ELR (cell line): ENCODE data around the gene NWD2.
"Not testable (repeated sequence)": the region's sequence is repeated elsewhere in the genome, so short reads cannot be mapped to it uniquely, and the experiment has no call there.

Experiments
- DNase-seq: peaks from one replicate; pipeline ENCODE4 v3.0.0-alpha.2; 2015; ENCODE audit warnings: low read depth

Gene NWD2

GRCh38 chr4:37467223-37467622 is 222.7 kb downstream of the NWD2 start:
- DNase-seq, result no peak

GRCh38 chr4:37467824-37468223 is 223.3 kb downstream of the NWD2 start:
- no peak for DNase-seq

DNA sequence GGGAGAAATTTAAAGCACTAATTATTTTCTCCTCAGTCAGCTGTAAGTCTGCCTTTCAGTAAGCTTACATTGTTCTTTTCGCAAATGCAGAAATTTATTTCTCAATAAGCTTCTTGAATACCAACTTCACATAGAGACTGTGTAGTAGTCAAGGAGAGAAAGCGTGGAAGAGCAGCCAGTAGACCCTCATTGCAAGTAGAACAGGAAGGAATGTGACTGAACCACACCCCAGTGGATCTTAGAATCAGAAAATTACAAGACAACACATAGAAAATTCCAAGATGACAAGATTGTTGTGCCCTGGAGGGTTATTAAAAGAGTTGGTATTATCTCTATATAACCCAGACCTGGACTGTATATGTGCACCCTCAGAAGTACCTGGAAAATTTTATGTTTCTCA is 224.7 kb downstream of the NWD2 start:
- DNase-seq, result no peak

DNA sequence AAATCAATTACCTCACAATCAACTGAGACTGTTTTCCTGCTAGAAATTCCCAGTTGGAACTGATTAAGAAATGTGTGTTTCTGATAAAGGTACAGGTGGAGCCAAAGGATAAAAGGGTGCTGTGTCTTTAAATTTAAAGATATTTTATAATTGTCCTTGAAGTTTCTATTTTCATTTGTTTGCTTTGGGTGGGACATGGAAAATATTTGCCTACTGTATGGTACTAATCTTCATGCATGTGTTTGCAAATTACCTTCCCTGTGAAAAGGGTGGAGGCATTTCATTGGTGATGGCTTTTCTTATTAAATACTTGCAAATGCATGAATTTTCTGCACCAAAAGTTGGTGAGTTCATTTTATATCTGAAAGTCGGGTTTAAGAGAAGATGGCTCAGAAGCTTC is 225.7 kb downstream of the NWD2 start:
- no peak for DNase-seq

DNA sequence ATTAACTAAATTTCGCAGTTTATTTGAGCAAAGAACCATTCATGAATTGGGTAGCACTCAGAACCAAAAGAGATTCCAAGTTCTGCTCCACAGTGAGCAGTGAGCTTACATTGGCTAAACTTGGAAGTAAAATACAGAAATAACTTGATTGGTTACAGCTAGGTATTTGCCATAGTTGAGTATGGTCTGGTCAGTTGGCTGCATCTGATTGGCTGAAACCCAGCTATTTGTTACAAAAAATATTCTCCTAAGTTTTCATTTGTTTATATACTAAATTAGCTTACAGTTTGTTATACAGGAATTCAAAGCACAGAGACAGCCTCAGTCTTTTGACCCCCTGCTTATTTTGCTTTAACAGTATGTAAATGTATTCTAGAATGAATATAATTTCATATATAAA is 226.6 kb downstream of the NWD2 start:
- no peak for DNase-seq

- DNase-seq, result peak; percentile 11
Measured at GRCh38 chr4:37471971-37472370, 227.4 kb downstream of the NWD2 start.

DNA sequence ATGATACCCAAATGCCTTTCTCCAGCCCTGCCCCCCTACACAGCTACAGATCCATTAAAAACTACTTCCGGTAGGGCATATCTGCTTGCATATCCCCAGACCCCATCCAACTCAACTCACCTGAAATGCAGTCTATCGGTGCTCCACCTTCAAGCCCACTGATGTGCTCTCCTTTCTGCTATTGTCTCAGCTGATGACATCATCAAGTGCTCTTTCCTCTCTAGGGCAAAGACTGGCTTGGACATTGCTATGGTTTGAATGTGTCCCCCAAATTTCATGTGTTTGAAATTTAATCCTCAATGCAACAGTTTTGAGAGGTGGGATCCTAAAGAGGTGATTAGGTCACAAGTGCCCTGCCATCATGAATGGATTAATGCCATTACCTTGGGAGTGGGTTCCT is 229.3 kb downstream of the NWD2 start:
- no peak for DNase-seq

DNA sequence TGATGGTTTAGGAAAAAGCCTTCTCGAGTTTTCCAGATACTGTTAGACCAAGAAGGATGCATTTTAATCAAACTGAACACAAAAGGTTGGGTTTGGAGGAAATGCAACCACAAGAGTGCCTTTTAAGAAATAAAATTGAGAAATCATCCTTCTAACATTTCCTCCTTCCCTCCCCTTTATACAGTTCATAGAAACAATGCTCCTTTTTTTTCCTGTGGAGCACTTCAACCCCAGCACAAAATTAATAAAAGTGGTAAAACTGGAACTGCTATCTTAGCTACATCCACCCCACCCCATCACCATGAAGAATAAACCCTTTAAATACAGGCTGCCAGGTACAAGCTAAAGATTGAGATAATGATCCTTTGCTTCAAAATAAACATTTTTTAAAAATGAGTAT is 230.5 kb downstream of the NWD2 start:
- no peak for DNase-seq

DNA sequence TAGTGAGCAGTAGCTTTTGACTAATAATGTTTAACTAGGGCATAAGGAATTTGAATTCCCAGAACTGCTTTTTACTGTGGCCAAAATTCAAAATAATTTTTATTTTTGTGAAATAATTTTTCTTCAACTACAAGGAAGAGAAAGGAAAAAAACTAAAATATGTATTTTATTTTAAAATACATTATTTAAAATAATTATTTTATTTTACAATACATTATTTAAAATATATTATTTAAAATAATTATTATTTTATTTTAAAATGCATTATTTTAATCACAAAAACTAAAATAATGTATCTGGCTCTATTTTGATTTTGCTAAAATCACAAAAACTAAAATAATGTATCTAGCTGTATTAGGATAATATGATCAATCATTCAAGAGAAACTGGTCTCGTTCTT is 231.2 kb downstream of the NWD2 start:
- no peak for DNase-seq

DNA sequence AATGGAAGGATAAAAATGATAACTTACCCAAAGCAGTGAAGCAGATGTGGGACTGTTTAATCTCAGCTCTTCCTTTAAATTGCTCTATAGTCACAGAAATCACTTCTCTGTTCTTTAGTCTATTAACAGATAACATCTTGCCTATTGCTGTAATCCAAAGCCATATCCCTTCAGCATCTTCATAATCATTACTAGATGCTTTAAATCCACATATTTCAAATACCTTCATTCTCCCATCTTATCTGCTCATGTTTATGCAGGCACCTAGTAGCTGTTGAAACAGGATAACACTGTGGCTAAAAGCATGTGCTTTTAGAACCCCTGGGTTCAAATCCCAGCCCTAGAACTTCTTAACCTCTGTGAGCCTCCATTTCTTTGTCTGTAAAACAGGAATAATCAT is 231.7 kb downstream of the NWD2 start:
- DNase-seq, result no peak

GRCh38 chr4:37476691-37477090 is 232.1 kb downstream of the NWD2 start:
- DNase-seq, result no peak

- no peak for DNase-seq
Measured at GRCh38 chr4:37477126-37477525, 232.6 kb downstream of the NWD2 start.

GRCh38 chr4:37478151-37478550 is 233.6 kb downstream of the NWD2 start:
- no peak for DNase-seq

DNA sequence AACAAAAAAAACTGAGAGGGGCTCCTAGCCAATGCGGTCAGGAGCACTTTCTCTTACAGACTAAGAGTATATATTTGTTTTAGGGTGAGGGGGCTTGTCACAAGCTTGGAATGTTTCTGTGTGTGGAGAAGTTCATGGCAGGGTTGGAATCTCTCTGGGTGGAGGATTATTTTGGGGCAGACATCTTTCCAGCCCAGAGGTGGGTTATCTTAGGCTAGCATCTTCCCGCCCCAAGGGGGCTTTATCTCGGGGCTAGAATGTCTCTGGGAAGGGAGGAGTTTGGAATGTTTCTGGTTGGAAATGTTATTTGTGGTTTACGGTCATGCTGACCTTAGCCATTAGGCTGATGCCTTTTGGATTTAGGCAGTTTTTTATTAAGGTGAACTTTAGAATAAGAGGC is 236.0 kb downstream of the NWD2 start:
- DNase-seq, result no peak

DNA sequence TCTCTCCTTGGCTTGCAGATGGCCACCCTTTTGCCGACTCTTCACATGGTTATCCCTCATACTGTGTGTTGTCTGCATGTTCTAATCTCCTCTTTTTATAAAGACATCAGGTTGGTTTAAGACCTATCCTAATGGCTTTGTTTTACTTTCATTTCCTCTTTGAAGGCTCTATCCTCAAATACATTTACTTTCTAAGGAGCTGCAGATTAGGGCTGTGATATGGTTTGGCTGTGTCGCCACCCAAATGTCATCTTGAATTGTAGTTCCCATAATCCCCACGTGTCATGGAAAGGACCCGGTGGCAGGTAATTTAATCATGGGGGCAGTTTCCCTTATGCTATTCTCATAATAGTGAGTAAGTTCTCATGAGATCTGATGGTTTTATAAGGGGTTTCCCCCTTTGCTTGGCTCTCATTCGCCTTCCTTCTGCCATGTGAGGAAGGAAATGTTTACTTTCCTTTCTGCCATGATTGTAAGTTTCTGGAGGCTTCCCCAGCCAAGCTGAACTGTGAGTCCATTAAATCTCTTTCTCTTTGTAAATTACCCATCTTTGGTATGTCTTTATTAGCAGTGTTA is 237.1 kb downstream of the NWD2 start:
- no peak for DNase-seq

DNA sequence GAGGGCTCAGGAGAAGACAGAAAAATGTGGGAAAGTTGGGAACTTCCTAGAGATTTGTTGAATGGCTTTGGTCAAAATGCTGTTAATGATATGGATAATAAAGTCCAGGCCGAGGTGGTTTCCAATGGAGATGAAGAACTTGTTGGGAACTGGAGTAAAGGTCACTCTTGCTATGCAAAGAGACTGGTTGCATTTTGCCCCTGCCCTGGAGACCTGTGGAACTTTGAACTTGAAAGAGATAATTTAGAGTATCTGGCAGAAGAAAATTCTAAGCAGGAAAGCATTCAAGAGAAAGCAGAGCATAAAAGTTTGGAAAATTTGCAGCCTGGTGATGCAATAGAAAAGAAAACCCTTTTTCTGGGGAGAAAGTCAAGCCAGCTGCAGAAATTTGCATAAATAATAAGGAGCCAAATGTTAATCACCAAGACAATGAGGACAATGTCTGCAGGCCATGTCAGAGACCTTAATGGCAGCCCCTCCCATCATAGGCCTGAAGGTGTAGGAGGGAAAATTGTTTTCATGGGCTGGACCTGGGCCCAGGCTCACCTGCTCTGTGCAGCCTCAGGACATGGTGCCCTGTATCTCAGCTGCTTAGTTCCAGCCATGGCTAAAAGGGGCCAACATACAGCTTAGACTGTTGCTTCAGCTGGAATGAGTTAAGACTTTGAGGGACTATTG is 237.8 kb downstream of the NWD2 start:
- no peak for DNase-seq

DNA sequence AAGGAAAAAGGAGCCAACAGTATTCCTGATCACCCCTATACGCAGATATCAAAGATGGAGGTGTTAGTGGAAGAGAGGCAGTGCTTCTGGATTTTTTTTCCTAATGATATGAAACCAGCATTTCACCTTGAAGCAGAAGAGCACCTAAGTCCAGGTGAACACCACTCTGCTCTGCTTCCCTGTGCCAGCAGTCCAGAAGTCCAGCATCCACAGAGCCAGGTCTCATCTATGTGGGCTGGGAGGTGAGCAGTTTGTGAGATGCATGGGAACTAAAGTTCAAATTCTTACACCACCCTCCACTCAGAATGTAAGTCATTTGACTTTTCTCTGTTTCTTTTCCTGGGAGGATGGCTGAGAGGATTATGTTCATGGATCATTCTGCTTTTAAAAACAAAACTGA is 239.1 kb downstream of the NWD2 start:
- no peak for DNase-seq

DNA sequence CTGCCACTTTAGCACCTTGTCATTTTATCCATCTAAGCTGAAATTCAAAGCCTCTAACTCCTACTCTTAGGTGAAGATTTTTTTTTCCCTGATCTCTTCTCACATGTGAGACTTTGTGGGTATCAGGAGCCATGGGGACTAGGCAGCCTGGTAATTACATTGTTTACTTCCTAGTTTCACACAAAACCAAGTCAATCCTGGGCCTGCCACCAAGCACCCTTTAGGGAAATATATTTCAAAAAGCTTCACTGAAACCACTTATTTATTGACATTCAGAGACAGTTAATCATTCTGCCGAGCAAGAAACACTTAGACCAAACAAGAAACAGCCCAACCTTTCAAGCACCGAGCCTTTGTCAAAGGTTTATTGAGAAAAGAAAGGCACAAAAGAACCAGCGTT is 241.6 kb downstream of the NWD2 start:
- DNase-seq, result no peak

DNA sequence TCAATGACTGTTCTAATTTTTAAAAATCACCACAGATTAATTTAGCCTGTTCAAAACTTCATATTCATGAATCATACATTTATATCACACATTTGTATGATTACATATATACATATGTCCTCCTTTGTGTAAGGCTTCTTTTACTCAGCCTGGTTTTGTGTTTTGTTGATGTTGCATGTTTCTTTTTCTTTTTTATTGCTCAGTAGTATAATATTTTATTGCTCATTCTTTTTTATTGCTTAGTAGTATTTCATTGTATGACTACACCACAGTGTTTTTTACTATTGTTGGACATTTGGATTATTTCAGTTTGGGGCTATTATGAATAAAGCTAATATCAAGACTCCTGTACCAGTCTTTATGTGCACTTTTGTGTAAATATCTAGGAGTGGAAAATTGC is 243.1 kb downstream of the NWD2 start:
- DNase-seq, result no peak

DNA sequence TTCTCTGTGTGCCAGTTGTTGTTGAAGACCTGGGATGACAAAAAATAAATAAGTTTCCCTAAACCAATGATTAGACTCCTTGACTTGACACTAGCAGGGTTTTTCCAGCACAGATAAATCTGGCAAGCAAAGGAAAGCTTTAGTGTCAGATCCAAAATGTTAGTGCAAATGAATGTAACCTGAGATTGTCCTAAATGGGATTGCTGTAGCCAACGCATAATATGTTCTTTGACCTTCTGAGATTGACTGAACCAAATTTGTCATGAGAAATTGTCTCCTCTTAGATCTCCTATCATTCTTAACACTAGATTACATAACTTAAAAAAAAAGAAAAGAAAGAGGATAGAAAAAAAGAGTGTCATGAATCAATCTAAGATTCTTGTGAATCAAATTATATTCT is 245.2 kb downstream of the NWD2 start:
- no peak for DNase-seq

DNA sequence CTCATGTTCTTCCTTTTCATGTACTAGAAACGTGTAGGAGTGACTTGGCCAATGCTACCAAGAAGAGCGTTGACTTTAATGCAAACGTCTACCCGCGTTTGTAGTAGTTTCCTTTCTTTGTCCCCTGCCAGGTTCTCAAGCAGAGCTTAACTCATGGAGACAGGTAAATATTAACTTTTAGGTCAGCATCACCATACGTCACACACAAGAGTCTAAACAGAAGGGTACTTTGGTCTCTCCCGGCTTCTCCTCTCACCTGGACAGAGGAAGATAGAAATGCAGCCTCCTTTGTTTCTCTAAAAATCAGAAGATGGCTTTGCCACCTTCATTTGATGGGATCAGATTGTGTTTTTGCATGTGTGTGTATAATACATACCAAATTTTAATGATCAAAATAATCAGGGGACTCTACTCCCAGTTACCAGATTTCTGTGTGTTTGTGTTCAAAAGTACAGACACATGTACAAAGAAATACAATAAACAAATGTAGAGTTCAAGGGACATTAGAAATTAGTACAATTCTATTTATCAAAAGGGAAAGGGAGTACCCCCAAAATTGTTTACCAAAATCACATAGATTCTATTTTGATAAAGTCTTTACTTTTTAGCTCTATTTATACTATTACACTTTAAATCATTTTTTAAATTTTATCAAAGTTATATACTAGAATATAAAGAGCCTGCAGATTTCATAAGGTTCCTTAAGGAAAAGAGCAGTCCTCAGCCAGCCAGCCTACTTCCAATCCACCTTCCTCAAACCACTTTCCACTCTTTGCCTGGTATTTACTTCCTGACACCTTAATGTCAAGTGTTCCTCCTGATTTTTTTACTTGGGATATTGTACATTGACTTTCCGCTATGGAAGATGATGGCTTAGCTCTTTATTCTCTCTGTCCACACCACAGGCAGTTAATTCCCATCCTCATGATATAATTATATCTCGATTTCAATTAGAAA is 246.1 kb downstream of the NWD2 start:
- DNase-seq, result no peak

GRCh38 chr4:37495353-37495752 is 250.8 kb downstream of the NWD2 start:
- DNase-seq, result not testable (repeated sequence)
